Sigmoid colon (tissue), 7 donors: ENCODE results near the gene MBNL1. TPM values are rescaled to one million over a fixed set of nuclear protein-coding genes. Genes with fewer than 3 reads are reported as not detected.

Experiments used
- DNase-seq: peaks from one replicate; pipeline ENCODE4 v3.0.0-alpha.2; 2019
- H3K27ac ChIP-seq, 4 donors: fragments of 200-600 bp; sonication (generic); one replicate each; pipeline ENCODE4 v1.5.1; 2016 to 2019; ENCODE audit warnings: mild to moderate bottlenecking in 1 of 4
- H3K27me3 ChIP-seq, 3 donors: fragments of 200-600 bp; sonication (generic); one replicate each; pipeline ENCODE4 v1.5.1; 2019; ENCODE audit warnings: mild to moderate bottlenecking in 1 of 3
- H3K36me3 ChIP-seq, 4 donors: fragments of 200-600 bp; sonication (generic); one replicate each; pipeline ENCODE4 v1.5.1; 2016 to 2019
- H3K4me1 ChIP-seq, 4 donors: fragments of 200-600 bp; sonication (generic); one replicate each; pipeline ENCODE4 v1.5.1; 2017 to 2019
- H3K4me3 ChIP-seq, 4 donors: fragments of 200-600 bp; sonication (generic); one replicate each; pipeline ENCODE4 v1.5.1; 2017 to 2019; ENCODE audit warnings: mild to moderate bottlenecking in 2 of 4, moderate library complexity in 1 of 4
- H3K9me3 ChIP-seq, 4 donors: fragments of 200-600 bp in 3 of 4; sonication (generic) in 3 of 4; one replicate each; pipeline versions ENCODE4 v1.5.1 to v1.6.1; 2013 to 2019
- EP300 ChIP-seq, 4 donors: sonication (generic); formaldehyde crosslinking; IDR thresholded peaks; one replicate each; pipeline ENCODE4 v1.6.1; 2017; ENCODE audit warnings: antibody characterized with exemption in 4 of 4
- POLR2A ChIP-seq, 2 donors: fragments of 450-650 bp; IDR thresholded peaks; one replicate each; pipeline ENCODE4 v1.6.1; 2016; ENCODE audit warnings: antibody characterized with exemption in 2 of 2, mild to moderate bottlenecking in 2 of 2, moderate library complexity in 2 of 2
- POLR2AphosphoS5 ChIP-seq, 4 donors: sonication (generic); formaldehyde crosslinking; IDR thresholded peaks; one replicate each; pipeline ENCODE4 v1.6.1; 2017; ENCODE audit warnings: antibody characterized with exemption in 4 of 4
- WGBS, 2 donors: extraction: QIAGEN DNeasy Blood & Tissue Kit; methylation state at CpG; one replicate each; pipeline ENCODE4 v1.1.7; 2013; 5-methylcytosine and 5-hydroxymethylcytosine counted together
- intact Hi-C: fragments of 100-400 bp; cut with DNase I; formaldehyde crosslinking; loops from one replicate; pipeline ENCODE4 v1.15.1; 2023
- polyA plus RNA-seq, 3 donors: library from polyadenylated mRNA; stranded (reverse); fragments of 200-250 nt; gene quantifications; one replicate each; pipeline ENCODE4 v1.2.3, GENCODE V29; 2013
- total RNA-seq, 4 donors: library from RNA; depleted of rRNA; stranded (reverse); fragments of >200 nt; gene quantifications; one replicate each; pipeline ENCODE4 v1.1.0, GENCODE V29; 2016
- TF ChIP-seq, protein P1 (sequence below), 4 experiments: fragments of 450-650 bp in 3 of 4; fragments of 200-600 bp in 1 of 4; IDR thresholded peaks; one replicate each; pipeline ENCODE4 v1.5.1; 2016 to 2019; ENCODE audit warnings: antibody characterized with exemption in 4 of 4, mild to moderate bottlenecking in 3 of 4, moderate library complexity in 2 of 4
- donor health status: healthy with polysubstance abuse.
- donor health status: Bipolar disorder and iron deficiency.
- donor health status: healthy.

The MBNL1 gene
- total and polyA plus RNA-seq, 7 donors, result 60.5 to 898 (median 602) TPM

DNA sequence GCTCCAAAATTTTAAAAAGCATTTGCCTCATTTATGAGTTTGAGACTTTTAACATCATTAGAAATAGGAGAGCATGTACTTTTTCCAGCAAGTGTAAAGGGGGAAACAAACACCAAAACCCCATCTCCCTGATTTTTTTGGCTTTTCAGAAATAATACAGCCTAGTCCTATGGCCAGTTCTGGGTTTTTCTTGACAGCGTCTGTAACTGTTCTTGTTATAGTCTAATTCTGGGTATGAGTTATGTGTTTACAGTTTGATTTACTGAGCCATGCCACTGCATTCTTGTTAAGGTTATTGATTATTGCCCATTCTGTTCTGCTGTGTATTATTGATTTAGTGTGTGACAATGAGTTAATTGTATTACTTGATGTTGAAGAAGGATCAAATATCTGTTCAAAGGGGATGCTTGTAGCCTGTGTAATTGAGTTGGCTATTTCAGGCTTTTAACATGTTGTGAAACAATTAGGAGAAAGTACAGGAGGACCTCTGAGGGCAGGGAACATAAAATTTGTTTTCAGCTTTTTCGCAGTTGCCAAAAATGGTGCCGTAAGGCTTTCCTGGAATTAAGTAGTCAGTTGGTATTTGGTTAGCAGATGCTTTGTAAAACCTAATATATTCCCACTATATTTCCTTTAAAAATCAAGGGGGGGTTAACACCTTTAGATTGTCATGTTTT, 46.1 kb downstream of the MBNL1 start:
- H3K4me3 ChIP-seq, result no peak overlapping the region
- TF ChIP-seq, protein P1, sequence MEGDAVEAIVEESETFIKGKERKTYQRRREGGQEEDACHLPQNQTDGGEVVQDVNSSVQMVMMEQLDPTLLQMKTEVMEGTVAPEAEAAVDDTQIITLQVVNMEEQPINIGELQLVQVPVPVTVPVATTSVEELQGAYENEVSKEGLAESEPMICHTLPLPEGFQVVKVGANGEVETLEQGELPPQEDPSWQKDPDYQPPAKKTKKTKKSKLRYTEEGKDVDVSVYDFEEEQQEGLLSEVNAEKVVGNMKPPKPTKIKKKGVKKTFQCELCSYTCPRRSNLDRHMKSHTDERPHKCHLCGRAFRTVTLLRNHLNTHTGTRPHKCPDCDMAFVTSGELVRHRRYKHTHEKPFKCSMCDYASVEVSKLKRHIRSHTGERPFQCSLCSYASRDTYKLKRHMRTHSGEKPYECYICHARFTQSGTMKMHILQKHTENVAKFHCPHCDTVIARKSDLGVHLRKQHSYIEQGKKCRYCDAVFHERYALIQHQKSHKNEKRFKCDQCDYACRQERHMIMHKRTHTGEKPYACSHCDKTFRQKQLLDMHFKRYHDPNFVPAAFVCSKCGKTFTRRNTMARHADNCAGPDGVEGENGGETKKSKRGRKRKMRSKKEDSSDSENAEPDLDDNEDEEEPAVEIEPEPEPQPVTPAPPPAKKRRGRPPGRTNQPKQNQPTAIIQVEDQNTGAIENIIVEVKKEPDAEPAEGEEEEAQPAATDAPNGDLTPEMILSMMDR (IDR thresholded peaks at IDR 0.05), result no peak
- peak; percentile 21 to 25 (median 23) for TF ChIP-seq POLR2AphosphoS5 (IDR thresholded peaks at IDR 0.05)
- H3K9me3 ChIP-seq, result no peaks in the 10 kb centered on the region
- no peaks in the 10 kb centered on the region for H3K36me3 ChIP-seq
- peaks cover 0 to 90% (median 69%) of the 10 kb centered on the region in 4 donors for H3K4me1 ChIP-seq
- intact Hi-C loops, result no loop called here
- no peaks in the 10 kb centered on the region for H3K27me3 ChIP-seq
- H3K27ac ChIP-seq, result peak overlapping the region; percentile 58 to 78 (median 66)
- 85 to 92% methylated on average over 3 of the region's 3 CpGs for WGBS, 2 donors
- DNase-seq, result no peak

DNA sequence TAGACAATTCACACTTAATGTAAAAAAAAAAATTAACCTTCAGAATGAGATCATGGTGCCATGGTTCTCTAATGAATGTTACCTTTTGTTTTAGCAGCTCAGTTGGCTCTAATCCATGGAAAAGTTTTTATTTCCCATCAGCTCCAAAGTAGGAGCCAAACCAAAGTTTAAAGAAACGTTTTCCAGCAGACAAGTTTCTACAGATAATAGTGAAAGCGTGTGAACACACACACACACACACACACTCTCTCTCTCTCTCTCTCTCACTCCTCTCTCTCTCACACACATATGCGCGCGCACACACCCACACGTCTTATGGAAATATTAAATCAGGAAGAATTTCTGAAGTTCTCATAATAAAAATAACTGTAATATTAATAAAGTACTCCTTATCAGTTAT, 46.9 kb downstream of the MBNL1 start:
- Histone ChIP-seq H3K9me3 (no peaks in the 10 kb centered on the region), H3K36me3 (no peaks in the 10 kb centered on the region), H3K27ac (peak overlapping the region; percentile 58 to 78 (median 66)), H3K4me3 (no peak overlapping the region), H3K4me1 (peaks cover 0 to 90% (median 69%) of the 10 kb centered on the region in 4 donors), H3K27me3 (no peaks in the 10 kb centered on the region)
- intact Hi-C loops, result no loop called here
- no peak for DNase-seq
- WGBS, 2 donors, result 66 to 68% methylated on average over 6 of the region's 6 CpGs
- TF ChIP-seq POLR2AphosphoS5 (IDR thresholded peaks at IDR 0.05) (peak in 1 of 4 donors; percentile 18), POLR2A (IDR thresholded peaks at IDR 0.05) (no peak)

DNA sequence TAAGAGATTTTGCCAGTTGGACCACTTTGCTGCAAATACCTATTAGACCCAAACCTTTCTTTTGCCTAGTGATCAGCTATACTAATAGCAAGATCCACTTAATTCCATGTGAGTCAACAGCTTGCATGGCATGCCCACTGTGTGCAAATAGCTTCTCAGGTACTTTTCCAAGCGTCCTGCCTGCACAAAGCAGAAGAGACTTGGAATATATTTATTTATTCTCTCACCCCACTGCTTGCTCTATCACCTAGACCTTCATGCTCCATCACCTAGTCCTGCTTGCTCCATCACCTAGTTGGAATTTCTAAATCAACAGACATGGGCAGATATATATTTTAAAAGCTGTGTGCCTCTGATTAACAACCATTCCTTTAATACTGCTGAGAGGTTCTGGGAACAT, 47.6 kb downstream of the MBNL1 start:
- WGBS, 2 donors, result 86 to 93% methylated on average over 1 of the region's 1 CpG
- no peak for DNase-seq
- no peak for TF ChIP-seq POLR2AphosphoS5 (IDR thresholded peaks at IDR 0.05)
- TF ChIP-seq EP300 (IDR thresholded peaks at IDR 0.05), result no peak
- TF ChIP-seq POLR2A (IDR thresholded peaks at IDR 0.05), result no peak
- TF ChIP-seq, protein P1 (IDR thresholded peaks at IDR 0.05), result no peak
- H3K27me3 ChIP-seq, result no peaks in the 10 kb centered on the region
- no peaks in the 10 kb centered on the region for H3K36me3 ChIP-seq
- H3K4me3 ChIP-seq, result no peak overlapping the region
- H3K4me1 ChIP-seq, result peaks cover 0 to 90% (median 73%) of the 10 kb centered on the region in 4 donors
- H3K27ac ChIP-seq, result peak overlapping the region; percentile 58 to 78 (median 66)
- H3K9me3 ChIP-seq, result no peaks in the 10 kb centered on the region
- intact Hi-C loops, result no loop called here

DNA sequence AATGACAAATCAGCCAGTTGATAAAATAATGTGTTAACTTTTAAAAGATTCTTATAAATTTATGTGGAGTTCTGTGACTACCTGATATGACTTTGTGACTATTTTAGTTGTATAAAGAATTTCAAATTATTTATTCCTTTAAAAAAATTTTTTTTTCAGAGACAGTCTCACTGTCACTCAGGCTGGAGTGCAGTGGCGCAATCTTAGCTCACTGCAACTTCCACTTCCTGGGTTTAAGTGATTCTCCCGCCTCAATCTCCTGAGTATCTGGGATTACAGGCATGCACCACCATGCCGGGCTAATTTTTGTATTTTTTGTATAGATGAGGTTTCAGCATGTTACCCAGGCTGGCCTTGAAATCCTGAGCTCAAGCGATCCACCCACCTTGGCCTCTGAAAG, 48.5 kb downstream of the MBNL1 start:
- H3K27ac ChIP-seq, result peak overlapping the region; percentile 58 to 78 (median 66)
- H3K9me3 ChIP-seq, result no peaks in the 10 kb centered on the region
- no peak for DNase-seq
- no peak overlapping the region for H3K4me3 ChIP-seq
- WGBS, 2 donors, result 80 to 94% methylated on average over 4 of the region's 4 CpGs
- TF ChIP-seq POLR2A (IDR thresholded peaks at IDR 0.05), result no peak
- TF ChIP-seq POLR2AphosphoS5 (IDR thresholded peaks at IDR 0.05), result no peak
- no peak for TF ChIP-seq EP300 (IDR thresholded peaks at IDR 0.05)
- TF ChIP-seq, protein P1 (IDR thresholded peaks at IDR 0.05), result no peak
- no peaks in the 10 kb centered on the region for H3K27me3 ChIP-seq
- H3K4me1 ChIP-seq, result peaks cover 0 to 96% (median 81%) of the 10 kb centered on the region in 4 donors
- intact Hi-C loops, result no loop called here
- no peaks in the 10 kb centered on the region for H3K36me3 ChIP-seq

DNA sequence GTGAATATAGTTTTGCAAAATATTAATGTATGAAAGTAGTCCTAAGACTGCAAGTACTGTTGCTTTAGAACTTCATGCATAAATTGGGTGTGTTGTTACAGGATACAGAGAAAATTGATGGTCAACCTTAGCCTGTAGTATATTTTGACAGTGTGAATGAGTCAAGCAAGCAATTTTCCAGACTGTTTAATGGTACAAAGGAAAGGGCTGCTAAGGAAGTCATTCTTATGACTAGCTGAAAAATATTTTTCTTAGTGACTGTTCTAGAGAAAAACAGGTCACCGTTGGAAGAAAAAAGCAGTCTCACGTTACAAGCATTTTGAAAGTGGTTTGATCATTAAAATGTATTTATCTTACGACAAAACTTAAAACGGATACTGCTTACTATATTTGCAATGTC, 49.2 kb downstream of the MBNL1 start:
- intact Hi-C loops, result no loop called here
- Histone ChIP-seq H3K27ac (peak overlapping the region; percentile 58 to 78 (median 66)), H3K4me1 (peaks cover 0 to 100% (median 87%) of the 10 kb centered on the region in 4 donors)

More for the DNA sequence above, 49.2 kb downstream of the MBNL1 start:
- Histone ChIP-seq H3K27me3 (no peaks in the 10 kb centered on the region), H3K4me3 (no peak overlapping the region), H3K36me3 (no peaks in the 10 kb centered on the region), H3K9me3 (no peaks in the 10 kb centered on the region)
- TF ChIP-seq POLR2A (IDR thresholded peaks at IDR 0.05) (no peak), EP300 (IDR thresholded peaks at IDR 0.05) (no peak), POLR2AphosphoS5 (IDR thresholded peaks at IDR 0.05) (peak in 2 of 4 donors; percentile 23 to 37)
- TF ChIP-seq, protein P1 (IDR thresholded peaks at IDR 0.05), result no peak
- WGBS, 2 donors, result 60 to 84% methylated on average over 4 of the region's 4 CpGs
- DNase-seq, result no peak
